HAP-1 (cell line): ENCODE measurements around the gene TMEM120A.

Experiments
- DNase-seq, 2 experiments: peaks; one replicate each; pipeline ENCODE4 v3.0.0-alpha.2; 2016 to 2020; ENCODE audit warnings: low spot score in 2 of 2
- H3K27me3 ChIP-seq: fragments of 250-450 bp; sonication (Bioruptor Pico); 2 replicates; pipeline ENCODE4 v1.5.1; 2020; ENCODE audit warnings: low read depth, mild to moderate bottlenecking, moderate library complexity
- H3K36me3 ChIP-seq: fragments of 250-450 bp; sonication (Bioruptor Pico); replicated peaks from 2 replicates; pipeline ENCODE4 v1.5.1; 2020; ENCODE audit warnings: mild to moderate bottlenecking
- H3K4me1 ChIP-seq: fragments of 250-450 bp; sonication (Bioruptor Pico); 2 replicates; pipeline ENCODE4 v1.5.1; 2020; ENCODE audit warnings: mild to moderate bottlenecking
- H3K4me3 ChIP-seq: fragments of 250-450 bp; sonication (Bioruptor Pico); 2 replicates; pipeline ENCODE4 v1.5.1; 2020; ENCODE audit warnings: mild to moderate bottlenecking, moderate library complexity
- H3K9me3 ChIP-seq: fragments of 250-450 bp; sonication (Bioruptor Pico); 2 replicates; pipeline ENCODE4 v1.5.1; 2020; ENCODE audit warnings: mild to moderate bottlenecking, moderate library complexity
- in situ Hi-C: fragments of 300-500 bp; cut with MboI; formaldehyde crosslinking; loops from 3 replicates; pipeline ENCODE4 v1.14.3; 2020; ENCODE audit warnings: low sequenced_read_pairs, inconsistent platforms, mixed read lengths

TMEM120A gene

DNA sequence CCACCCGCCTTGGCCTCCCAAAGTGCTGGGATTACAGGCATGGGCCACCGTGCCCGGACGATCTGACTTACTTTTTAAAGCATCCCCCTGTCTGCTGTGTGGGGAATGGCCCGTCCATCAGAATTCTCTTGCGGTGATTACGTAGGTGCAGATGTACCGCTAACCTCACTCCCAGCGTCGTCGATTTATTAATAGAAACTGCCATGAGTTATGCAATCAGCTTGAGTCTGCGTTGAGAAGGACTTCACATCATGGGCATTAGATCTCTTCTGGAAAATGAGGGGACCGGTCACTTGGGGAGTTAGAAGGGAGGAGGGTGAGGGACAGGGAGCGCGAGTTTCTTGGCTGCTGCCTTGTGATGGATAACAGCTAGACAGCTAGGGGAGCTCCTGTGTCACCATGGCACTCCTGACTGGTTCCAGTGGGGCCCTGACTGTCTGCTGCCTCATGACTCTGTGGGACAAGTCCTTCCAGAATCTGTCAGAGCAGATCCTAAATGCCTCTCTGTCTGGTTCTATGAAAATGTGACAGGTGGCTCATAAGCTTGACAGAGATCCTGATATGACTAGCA, 44.2 kb downstream of the TMEM120A start:
- no peaks in the 10 kb centered on the region for H3K27me3 ChIP-seq
- H3K36me3 ChIP-seq = peaks cover 4% of the 10 kb centered on the region; the same call in 1 of the 2 replicates
- no peak for DNase-seq
- no peak overlapping the region for H3K4me3 ChIP-seq
- H3K9me3 ChIP-seq = no peaks in the 10 kb centered on the region
- in situ Hi-C loops = no loop called here
- H3K4me1 ChIP-seq = no peaks in the 10 kb centered on the region

DNA sequence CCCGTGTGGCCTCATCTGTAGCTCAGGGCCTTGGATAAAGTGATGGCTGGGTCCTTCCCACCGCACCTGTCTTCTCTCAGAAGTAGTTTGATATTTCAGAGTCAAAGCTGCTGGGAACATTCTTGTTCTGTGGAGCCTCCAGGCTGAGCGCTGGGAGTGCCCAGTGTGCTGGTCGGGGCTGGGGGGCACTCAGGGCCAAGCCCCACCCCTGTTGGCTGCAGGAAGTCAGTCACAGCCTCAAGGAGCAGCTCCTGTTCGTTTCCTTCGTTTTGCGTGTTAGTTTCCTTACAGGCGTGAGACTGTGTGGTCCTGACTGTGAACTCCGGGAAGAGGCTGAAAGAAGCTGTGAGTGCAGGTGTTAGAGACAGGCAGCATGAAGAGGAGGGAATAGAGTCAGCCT, 46.2 kb downstream of the TMEM120A start:
- DNase-seq = no peak
- Histone ChIP-seq H3K4me1 (no peaks in the 10 kb centered on the region), H3K4me3 (no peak overlapping the region), H3K36me3 (no peaks in the 10 kb centered on the region), H3K27me3 (no peaks in the 10 kb centered on the region), H3K9me3 (no peaks in the 10 kb centered on the region)
- in situ Hi-C loops = no loop called here

DNA sequence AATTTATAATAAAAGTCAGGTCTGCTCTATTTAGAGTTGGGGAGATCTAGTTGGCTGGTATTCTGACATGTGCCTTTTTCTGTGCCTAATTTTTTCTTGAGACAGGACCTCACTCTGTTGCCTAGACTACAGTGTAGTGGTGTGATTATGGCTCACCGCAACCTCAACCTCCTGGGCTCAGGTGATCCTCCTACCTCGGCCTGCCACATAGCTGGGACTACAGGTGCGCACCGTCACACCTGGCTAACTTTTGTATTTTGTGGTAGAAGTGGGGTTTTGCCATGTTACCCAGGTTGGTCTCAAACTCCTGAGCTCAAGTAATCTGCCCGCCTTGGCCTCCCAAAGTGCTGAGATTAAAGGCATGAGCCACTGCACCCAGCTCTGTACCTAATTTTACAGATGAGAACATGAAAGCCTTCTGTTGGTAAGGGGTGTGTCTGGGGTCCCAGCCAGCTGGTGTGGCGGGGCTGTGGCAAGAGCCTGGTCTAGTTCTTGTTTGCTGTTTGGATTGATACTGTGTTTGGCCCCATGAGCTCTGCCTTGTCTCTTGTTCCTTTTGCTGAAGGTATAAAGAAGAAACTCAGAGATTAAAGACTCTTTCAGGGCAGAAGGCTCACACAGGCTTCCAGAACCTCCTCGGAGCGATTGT, 48.1 kb downstream of the TMEM120A start:
- DNase-seq = no peak
- Histone ChIP-seq H3K36me3 (no peaks in the 10 kb centered on the region), H3K4me1 (no peaks in the 10 kb centered on the region), H3K9me3 (no peaks in the 10 kb centered on the region), H3K4me3 (no peak overlapping the region), H3K27me3 (no peaks in the 10 kb centered on the region)
- in situ Hi-C loops = no loop called here

DNA sequence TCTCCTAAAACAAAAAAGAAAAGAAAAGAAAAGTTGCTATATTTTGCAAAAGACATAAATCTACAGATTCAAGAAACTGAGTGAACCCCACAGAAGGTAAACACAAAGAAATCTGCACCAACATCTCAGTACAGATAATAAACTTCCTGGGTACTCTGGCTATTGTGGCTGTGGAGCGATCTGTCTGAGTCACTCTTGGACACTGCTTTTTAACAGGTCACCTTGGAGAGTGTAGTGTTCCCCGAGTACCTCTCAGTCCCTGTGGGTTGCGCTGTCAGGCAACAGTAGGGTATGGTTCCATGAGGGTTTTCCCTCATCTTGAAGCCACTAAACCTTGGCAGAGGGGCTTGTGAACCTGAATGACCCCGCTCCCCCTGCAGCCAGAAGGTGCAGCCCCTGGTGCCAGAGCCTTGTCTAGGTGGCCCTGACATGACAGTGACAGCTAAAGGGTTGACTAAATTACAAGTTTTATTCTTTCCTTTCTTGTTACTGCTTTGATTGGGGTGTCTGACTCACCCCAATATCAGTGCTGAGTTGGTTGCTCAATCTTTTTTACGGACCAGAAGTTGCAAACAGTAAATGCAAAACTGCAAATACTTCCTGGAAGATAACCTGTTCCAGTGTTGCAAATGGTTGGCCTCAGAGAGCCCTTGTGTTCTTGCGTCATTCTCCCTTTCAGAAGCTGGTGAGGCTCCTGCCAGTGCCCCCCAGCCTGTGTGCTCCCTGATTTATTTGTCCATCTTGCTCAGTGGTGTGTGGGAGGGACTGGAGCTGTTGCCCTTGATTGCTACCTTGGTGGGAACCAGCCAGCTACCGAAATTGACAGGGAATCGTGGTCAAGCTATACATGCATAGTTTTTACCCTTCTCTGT, 48.9 kb downstream of the TMEM120A start:
- H3K4me1 ChIP-seq = no peaks in the 10 kb centered on the region
- no peaks in the 10 kb centered on the region for H3K27me3 ChIP-seq
- no peak overlapping the region for H3K4me3 ChIP-seq
- no peak for DNase-seq
- in situ Hi-C loops = no loop called here
- no peaks in the 10 kb centered on the region for H3K9me3 ChIP-seq
- no peaks in the 10 kb centered on the region for H3K36me3 ChIP-seq

DNA sequence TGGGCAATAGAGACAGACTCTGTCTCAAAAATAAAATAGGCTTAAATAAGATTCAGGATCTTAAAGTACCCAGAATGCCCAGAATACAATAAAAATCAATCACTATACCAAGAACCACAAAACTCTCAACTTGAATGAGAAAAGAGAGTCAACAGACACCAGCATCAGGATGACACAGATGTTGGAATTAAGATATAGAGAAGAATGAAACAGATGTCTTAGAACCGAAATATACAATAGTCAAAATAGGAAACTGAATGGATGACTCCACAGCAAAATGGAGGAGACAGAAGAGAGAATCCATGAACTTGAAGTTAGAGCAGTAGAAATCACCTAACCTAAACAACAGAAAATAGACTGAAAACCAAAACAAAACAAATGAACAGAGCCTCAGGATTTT, 49.9 kb downstream of the TMEM120A start:
- Histone ChIP-seq H3K4me3 (no peak overlapping the region), H3K27me3 (no peaks in the 10 kb centered on the region), H3K36me3 (no peaks in the 10 kb centered on the region), H3K4me1 (no peaks in the 10 kb centered on the region), H3K9me3 (no peaks in the 10 kb centered on the region)
- in situ Hi-C loops = no loop called here
- no peak for DNase-seq

DNA sequence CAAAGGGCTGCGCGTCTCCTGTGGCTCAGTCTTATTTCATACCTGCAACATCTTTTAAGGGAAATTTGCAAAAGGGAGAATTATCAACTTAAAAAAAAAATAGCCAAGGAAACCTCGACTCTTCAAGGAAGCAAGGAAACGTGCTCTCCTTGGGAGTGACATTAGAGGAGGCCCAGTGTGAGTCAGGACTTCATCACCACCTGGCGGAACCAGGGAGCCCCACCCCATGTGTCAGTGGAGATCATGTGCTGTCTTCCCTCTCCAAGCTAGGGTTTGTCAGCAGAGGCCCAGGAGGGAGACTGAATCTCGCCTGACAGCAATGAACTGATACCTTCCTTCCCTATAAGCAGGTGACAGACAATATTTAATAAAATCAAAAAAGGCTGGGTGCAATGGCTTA, 50.5 kb downstream of the TMEM120A start:
- no peak for DNase-seq
- H3K4me3 ChIP-seq = no peak overlapping the region
- H3K9me3 ChIP-seq = no peaks in the 10 kb centered on the region
- in situ Hi-C loops = no loop called here
- no peaks in the 10 kb centered on the region for H3K27me3 ChIP-seq
- H3K4me1 ChIP-seq = no peaks in the 10 kb centered on the region
- H3K36me3 ChIP-seq = no peaks in the 10 kb centered on the region; the same call in 1 of the 2 replicates

DNA sequence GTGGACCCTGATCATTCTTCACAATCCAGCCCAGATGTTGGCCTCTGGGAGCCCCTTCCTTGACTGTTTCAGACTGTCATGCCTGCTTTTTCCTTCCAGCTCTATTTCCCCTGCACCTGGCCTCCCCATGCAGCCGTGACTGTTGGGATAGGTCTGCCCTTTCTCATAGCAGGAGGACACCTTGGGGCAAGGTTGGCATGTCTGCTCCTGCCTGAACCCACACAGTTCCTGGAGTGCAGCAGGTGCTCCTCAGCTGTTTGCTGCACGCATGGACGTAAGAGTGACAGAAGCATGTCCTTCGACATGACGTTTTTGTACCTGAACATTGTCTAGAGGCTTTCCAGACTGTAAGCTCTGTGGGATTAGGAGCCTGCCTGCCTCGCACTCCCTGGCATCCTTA, 55.5 kb downstream of the TMEM120A start:
- DNase-seq = no peak
- Histone ChIP-seq H3K4me1 (peaks cover 5% of the 10 kb centered on the region), H3K36me3 (no peaks in the 10 kb centered on the region; the same call in none of the 2 replicates), H3K4me3 (no peak overlapping the region), H3K27me3 (no peaks in the 10 kb centered on the region), H3K9me3 (no peaks in the 10 kb centered on the region)
- in situ Hi-C loops = no loop called here

DNA sequence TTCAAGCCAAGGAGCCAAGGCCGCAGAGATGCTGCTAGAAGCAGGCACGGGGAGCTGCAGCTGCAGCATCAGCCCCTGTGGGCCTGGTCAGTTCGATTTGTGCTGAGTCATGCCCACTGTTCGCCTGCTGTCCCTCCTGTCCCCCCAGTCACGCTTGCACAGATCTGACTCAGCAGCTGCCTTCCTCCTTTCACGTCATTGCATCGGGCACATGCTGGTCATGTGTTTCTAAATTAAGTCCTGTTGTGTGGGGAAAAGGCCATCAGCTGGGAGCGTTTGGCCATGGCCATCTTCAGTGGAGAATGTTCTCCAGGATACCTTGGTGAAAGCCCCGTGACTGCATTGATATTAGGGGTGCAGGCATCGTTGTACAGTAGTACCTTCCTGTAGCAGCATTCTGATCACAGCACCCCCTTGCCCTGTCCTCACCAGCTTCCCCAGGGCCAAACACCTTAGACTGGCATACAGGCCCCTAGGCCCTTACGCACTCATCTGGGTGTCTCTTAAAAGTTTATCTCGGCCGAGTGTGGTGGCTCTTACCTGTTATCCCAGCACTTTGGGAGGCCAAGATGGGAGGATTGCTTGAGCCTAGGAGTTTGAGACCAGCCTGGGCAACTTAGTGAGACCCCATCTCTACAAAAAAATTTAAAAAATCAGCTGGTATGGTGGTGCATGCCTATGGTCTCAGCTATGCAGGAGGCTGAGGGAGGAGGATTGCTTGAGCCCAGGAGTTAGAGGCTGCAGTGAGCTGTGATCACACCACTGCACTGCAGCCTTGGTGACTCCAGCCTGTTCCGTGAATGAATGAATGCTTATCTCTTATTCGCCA, 56.2 kb downstream of the TMEM120A start:
- H3K9me3 ChIP-seq = no peaks in the 10 kb centered on the region
- H3K4me3 ChIP-seq = no peak overlapping the region
- peak in 1 of 2 experiments; percentile 13 for DNase-seq
- H3K4me1 ChIP-seq = peaks cover 5% of the 10 kb centered on the region
- H3K36me3 ChIP-seq = no peaks in the 10 kb centered on the region; the same call in none of the 2 replicates
- no peaks in the 10 kb centered on the region for H3K27me3 ChIP-seq
- in situ Hi-C loops = no loop called here
